Right lobe of liver (tissue), 6 donors: ENCODE data around the gene MTRFR. TPM values are rescaled to one million over a fixed set of nuclear protein-coding genes. Genes with fewer than 3 reads are reported as not detected.

Experiments
- ATAC-seq, 4 donors: fragments of 200-7000 bp; cut with Tn5 transposase; one replicate each; pipeline ENCODE4 v1.9.1; 2020; ENCODE audit warnings: mild to moderate bottlenecking in 4 of 4, moderate library complexity in 4 of 4
- DNase-seq, 3 donors: peaks; one replicate each; pipeline ENCODE4 v3.0.0-alpha.2; 2020
- H3K27ac ChIP-seq, 3 donors: fragments of 200-600 bp; one replicate each; pipeline ENCODE4 v1.8.0; 2022
- H3K27me3 ChIP-seq, 2 donors: fragments of 200-600 bp; one replicate each; pipeline ENCODE4 v1.8.0; 2022
- H3K36me3 ChIP-seq, 4 donors: fragments of 200-600 bp; sonication (generic) in 1 of 4; one replicate each; pipeline versions ENCODE4 v1.5.1 to v1.8.0; 2017 to 2022; ENCODE audit warnings: control low read depth in 1 of 4
- H3K4me1 ChIP-seq, 4 donors: fragments of 200-600 bp; sonication (generic) in 1 of 4; one replicate each; pipeline versions ENCODE4 v1.5.1 to v1.8.0; 2017 to 2022; ENCODE audit warnings: control low read depth in 1 of 4
- H3K4me3 ChIP-seq, 3 donors: fragments of 200-600 bp; one replicate each; pipeline ENCODE4 v1.8.0; 2022
- H3K9me3 ChIP-seq, 4 donors: fragments of 200-600 bp; sonication (generic) in 1 of 4; one replicate each; pipeline versions ENCODE4 v1.5.1 to v1.8.0; 2017 to 2022; ENCODE audit warnings: control low read depth in 1 of 4
- POLR2A ChIP-seq: fragments of 450-650 bp; IDR thresholded peaks from one replicate; pipeline ENCODE4 v1.6.1; 2017; ENCODE audit warnings: antibody characterized with exemption, mild to moderate bottlenecking
- WGBS: methylation state at CpG from one replicate; pipeline ENCODE4 v1.1.6; 2018; ENCODE audit warnings: low coverage, low lambda C conversion rate; ENCODE audit not compliant: insufficient coverage; ENCODE audit errors: missing lambda C conversion rate; 5-methylcytosine and 5-hydroxymethylcytosine counted together
- intact Hi-C, 2 donors: fragments of 100-400 bp; cut with DNase I; formaldehyde crosslinking; loops; one replicate each; pipeline versions ENCODE4 v1.11.2 to v1.14.1; 2022
- total RNA-seq, 6 experiments: library from RNA; depleted of rRNA in 2 of 6; stranded (reverse); fragments of >200 nt in 2 of 6; fragmentation: NEBNext Ultra II Directional in 3 of 6; extraction: Animal tissue kit (Norgen Biotek cat#: 25700) in 3 of 6; gene quantifications; one replicate each; pipeline versions ENCODE4 v1.1.0 to v1.2.4, GENCODE V29; 2016 to 2023
- TF ChIP-seq, protein P1 (sequence below), 4 donors: fragments of 200-600 bp in 3 of 4; fragments of 450-650 bp in 1 of 4; IDR thresholded peaks; one replicate each; pipeline versions ENCODE4 v1.5.1 to v1.8.0; 2016 to 2022; ENCODE audit warnings: antibody characterized with exemption in 4 of 4, mild to moderate bottlenecking in 2 of 4
- donor health status: DM: no; HTN: yes; CAD: no.
- donor health status: DM: no; HTN: no; CAD: no.
- donor health status: DM: no; HTN: no; CAD: no.
- donor health status: DM: no; HTN: yes; CAD: no.
- donor health status: DM: no; HTN: yes; CAD: no.

The MTRFR gene
- total RNA-seq, 6 experiments from 2014 or later: 6.5 to 8.6 (median 7.4) TPM

DNA sequence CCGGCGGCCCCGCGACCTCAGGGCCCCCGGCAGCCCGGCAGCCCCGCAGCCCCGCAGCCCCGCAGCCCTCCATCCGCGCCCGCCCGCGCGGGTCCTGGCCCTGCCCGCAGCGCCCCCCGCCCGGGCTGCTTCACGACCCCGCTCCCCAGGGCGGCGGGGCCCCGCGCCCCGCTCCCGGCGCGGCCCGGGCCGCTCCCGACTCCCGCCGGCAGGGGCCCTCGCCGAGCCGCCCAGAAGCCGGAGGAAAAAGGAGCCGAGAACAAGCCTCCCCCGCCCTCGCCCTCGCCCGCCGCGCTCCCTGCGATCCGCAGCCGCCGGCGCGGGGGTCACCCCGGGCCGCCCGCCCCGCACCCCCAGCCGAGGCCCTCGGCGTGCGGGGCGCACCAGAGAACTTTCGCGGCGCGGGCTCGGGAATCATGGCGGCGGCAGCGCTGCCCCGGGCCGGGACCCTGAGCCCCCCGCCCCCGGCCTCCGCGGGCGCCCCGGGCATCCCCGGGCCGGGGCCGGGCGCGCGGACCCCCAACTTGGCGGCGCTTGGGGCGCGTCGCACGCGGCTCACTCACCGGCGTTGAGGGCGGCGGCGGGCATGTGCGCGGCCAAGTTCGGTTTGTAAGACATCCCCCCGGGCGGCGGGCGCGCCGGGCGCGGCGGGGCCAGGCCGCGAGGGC, 37.9 kb downstream of the MTRFR start:
- Histone ChIP-seq H3K27me3 (no peaks in the 10 kb centered on the region), H3K27ac (peak overlapping the region in 1 of 3 donors; percentile 63), H3K4me1 (peaks cover 0 to 9% (median 3%) of the 10 kb centered on the region in 4 donors), H3K4me3 (peak overlapping the region; percentile 60 to 73 (median 71)), H3K36me3 (peaks cover 0 to under 1% (median 0%) of the 10 kb centered on the region in 4 donors), H3K9me3 (no peaks in the 10 kb centered on the region)
- intact Hi-C loops: no loop called here
- WGBS: no CpG with 5 or more reads among the region's 108 CpGs
- TF ChIP-seq, protein P1, sequence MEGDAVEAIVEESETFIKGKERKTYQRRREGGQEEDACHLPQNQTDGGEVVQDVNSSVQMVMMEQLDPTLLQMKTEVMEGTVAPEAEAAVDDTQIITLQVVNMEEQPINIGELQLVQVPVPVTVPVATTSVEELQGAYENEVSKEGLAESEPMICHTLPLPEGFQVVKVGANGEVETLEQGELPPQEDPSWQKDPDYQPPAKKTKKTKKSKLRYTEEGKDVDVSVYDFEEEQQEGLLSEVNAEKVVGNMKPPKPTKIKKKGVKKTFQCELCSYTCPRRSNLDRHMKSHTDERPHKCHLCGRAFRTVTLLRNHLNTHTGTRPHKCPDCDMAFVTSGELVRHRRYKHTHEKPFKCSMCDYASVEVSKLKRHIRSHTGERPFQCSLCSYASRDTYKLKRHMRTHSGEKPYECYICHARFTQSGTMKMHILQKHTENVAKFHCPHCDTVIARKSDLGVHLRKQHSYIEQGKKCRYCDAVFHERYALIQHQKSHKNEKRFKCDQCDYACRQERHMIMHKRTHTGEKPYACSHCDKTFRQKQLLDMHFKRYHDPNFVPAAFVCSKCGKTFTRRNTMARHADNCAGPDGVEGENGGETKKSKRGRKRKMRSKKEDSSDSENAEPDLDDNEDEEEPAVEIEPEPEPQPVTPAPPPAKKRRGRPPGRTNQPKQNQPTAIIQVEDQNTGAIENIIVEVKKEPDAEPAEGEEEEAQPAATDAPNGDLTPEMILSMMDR (IDR thresholded peaks at IDR 0.05): peak; percentile 24 to 72 (median 52)
- TF ChIP-seq POLR2A: no peak
- ATAC-seq (peak; percentile 78 to 88 (median 79)), DNase-seq (peak; percentile 79 to 84 (median 82))

DNA sequence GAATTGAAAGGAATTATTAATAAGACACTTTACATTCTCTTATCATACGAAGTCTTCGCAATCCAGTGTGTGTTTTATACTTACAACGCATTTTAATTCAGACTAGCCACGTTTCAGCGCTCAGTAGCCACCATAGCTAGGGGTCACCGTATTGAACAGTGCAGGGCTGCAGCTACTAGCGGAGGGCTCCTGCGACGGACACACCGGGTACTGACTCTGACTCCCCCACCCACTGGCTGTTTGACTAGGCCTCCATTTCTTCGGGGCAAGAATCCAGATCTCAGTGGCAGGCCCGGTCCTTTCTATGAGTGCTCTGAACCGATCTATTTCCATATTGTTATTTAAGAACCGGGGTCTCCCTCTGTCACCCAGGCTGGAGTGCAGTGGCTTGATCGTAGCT, 39.9 kb downstream of the MTRFR start:
- 69% methylated on average over 6 of the region's 15 CpGs for WGBS
- Histone ChIP-seq H3K9me3 (no peaks in the 10 kb centered on the region), H3K4me1 (peaks cover 0 to 9% (median 3%) of the 10 kb centered on the region in 4 donors), H3K4me3 (no peak overlapping the region), H3K27ac (no peak overlapping the region), H3K27me3 (no peaks in the 10 kb centered on the region), H3K36me3 (no peaks in the 10 kb centered on the region)
- no peak for DNase-seq
- no peak for TF ChIP-seq POLR2A
- TF ChIP-seq, protein P1 (IDR thresholded peaks at IDR 0.05): no peak
- ATAC-seq: no peak
- intact Hi-C loops: no loop called here

GRCh38 chr12:123278101-123278627, 44.9 kb downstream of the MTRFR start:
- peak; percentile 28 to 68 (median 60) for ATAC-seq
- Histone ChIP-seq H3K27ac (peak overlapping the region in 2 of 3 donors; percentile 12 to 24), H3K9me3 (no peaks in the 10 kb centered on the region), H3K36me3 (no peaks in the 10 kb centered on the region), H3K4me1 (no peaks in the 10 kb centered on the region), H3K27me3 (no peaks in the 10 kb centered on the region), H3K4me3 (no peak overlapping the region)
- WGBS: 42% methylated on average over 2 of the region's 2 CpGs
- TF ChIP-seq, protein P1 (IDR thresholded peaks at IDR 0.05): no peak
- no peak for TF ChIP-seq POLR2A
- intact Hi-C loops: no loop called here
- no peak for DNase-seq

DNA sequence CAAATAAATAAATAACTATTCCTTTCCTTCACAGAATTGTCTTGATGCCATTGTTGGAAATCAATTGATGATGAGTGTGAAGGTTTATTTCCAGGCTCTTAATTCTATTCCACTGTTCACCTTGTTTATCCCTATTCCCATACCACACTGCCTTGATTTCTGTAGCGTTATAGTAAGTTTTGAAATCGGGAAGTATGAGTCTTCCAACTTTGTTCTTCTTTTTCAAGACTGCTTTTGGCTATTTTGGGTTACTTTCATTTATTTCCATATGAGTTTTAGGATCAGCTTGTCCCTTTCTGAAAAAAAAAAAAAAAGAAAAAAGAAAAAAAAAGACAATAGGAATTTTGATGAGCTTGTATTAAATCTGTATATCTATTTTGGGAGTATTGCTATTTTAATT, 47.7 kb downstream of the MTRFR start:
- Histone ChIP-seq H3K27ac (no peak overlapping the region), H3K4me3 (no peak overlapping the region), H3K4me1 (no peaks in the 10 kb centered on the region), H3K36me3 (no peaks in the 10 kb centered on the region), H3K9me3 (no peaks in the 10 kb centered on the region), H3K27me3 (no peaks in the 10 kb centered on the region)
- no peak for TF ChIP-seq POLR2A
- TF ChIP-seq, protein P1 (IDR thresholded peaks at IDR 0.05): no peak
- no peak for DNase-seq
- intact Hi-C loops: no loop called here
- ATAC-seq: no peak
- WGBS: 58% methylated on average over 2 of the region's 2 CpGs
